Measurements from ENCODE around the gene ENOPH1. TPM values are rescaled to one million over a fixed set of nuclear protein-coding genes. Genes with fewer than 3 reads are reported as not detected.
"Not testable (repeated sequence)": the region's sequence is repeated elsewhere in the genome, so short reads cannot be mapped to it uniquely, and the experiment has no call there.

Gene ENOPH1
- 35.9 TPM for polyA plus RNA-seq (2013, experiment 1 of 2; ENCODE audit: insufficient read length)
- 36.4 TPM for polyA plus RNA-seq (2013, experiment 2 of 2; ENCODE audit: insufficient read length)

GRCh38 chr4:82430193-82430963, at the start of gene ENOPH1, which contains the start of gene HNRNPDL:
Gene ENOPH1, plus strand, starts transcription at chr4:82430590. Its CDS starts 240 bp downstream, at chr4:82430830.
Gene HNRNPDL, minus strand, starts transcription at chr4:82430462. Its CDS starts 772 bp downstream, at chr4:82429690.
- DNase-seq = peak; percentile 97

DNA sequence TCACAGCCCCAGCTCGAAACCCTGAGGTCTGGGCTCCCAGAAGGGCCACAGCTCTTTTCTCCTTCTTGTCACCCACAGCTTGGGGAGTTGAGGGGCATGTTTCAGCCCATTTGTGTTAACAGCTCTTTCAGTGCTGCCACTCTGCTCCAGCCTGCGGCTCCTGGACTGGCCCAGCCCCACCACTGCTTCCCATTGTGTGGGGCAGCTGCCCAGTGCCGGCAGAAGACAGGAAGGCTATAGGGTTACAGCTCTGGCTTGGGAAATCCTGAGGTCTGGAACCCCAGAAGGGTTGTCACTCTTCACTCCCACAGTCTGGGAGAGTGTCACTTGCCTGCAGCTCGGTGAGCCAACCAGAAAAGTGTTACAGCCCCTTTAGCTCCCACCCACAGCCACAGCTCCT, 49.6 kb upstream of the ENOPH1 start:
- no peak for DNase-seq

- DNase-seq = no peak
Measured at GRCh38 chr4:82381235-82381634, 49.2 kb upstream of the ENOPH1 start.

- DNase-seq = no peak
Measured at GRCh38 chr4:82381661-82382296, 48.6 kb upstream of the ENOPH1 start.

- DNase-seq = no peak
Measured at GRCh38 chr4:82382751-82383150, 47.6 kb upstream of the ENOPH1 start.

DNA sequence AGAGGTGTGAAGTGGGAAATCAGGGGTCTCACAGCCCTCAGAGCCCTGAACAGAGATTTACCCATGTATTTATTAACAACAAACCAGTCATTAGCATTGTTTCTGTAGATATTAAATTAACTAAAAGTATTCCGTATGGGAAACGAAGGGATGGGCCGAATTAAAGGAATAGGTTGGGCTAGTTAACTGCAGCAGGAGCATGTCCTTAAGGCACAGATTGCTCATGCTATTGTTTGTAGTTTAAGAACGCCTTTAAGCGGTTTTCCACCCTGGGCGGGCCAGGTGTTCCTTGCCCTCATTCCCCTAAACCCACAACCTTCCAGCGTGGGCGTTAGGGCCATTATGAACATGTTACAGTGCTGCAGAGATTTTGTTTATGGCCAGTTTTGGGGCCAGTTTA, 44.1 kb upstream of the ENOPH1 start:
- not testable (repeated sequence) for DNase-seq

GRCh38 chr4:82388405-82388804, 42.0 kb upstream of the ENOPH1 start:
- DNase-seq = no peak

GRCh38 chr4:82390061-82390460, 40.3 kb upstream of the ENOPH1 start:
- not testable (repeated sequence) for DNase-seq

GRCh38 chr4:82394896-82395295, 35.5 kb upstream of the ENOPH1 start:
- no peak for DNase-seq

DNA sequence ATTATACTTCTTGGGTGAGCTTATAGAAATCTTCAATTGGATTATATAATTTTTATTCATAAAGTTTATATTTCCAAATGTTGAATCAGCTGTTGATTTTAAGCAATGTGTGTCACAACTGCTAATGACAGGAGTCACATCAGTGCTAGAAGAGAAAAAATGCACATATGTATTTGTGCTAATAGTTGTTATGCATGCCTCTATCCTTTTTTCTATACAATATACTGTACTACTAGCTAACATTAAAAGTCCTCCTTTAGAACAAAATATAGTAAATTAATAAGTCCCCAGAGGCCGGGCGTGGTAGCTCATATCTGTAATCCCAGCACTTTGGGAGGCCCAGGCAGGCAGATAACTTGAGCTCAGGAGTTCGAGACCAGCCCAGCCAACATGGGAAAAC, 32.9 kb upstream of the ENOPH1 start:
- no peak for DNase-seq

DNA sequence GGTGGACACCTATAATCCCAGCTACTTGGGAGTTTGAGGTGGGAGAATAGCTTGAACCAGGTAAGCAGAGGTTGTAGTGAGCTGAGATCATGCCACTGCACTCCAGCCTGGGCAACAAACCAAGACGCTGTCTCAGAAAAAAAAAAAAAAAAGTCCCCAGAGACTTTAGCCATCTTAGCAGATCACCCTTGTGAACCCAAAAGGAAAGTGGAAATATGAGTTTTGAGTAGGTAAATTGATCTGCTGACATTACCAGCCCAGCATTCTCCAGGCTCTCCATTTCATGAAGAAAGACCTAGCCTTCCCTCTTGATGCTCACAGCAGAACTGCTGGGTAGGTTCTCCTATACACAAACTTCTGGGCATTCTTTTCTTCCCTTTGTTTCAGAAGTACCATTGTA, 32.1 kb upstream of the ENOPH1 start:
- no peak for DNase-seq

- no peak for DNase-seq
Measured at GRCh38 chr4:82401600-82401999, 28.8 kb upstream of the ENOPH1 start.

DNA sequence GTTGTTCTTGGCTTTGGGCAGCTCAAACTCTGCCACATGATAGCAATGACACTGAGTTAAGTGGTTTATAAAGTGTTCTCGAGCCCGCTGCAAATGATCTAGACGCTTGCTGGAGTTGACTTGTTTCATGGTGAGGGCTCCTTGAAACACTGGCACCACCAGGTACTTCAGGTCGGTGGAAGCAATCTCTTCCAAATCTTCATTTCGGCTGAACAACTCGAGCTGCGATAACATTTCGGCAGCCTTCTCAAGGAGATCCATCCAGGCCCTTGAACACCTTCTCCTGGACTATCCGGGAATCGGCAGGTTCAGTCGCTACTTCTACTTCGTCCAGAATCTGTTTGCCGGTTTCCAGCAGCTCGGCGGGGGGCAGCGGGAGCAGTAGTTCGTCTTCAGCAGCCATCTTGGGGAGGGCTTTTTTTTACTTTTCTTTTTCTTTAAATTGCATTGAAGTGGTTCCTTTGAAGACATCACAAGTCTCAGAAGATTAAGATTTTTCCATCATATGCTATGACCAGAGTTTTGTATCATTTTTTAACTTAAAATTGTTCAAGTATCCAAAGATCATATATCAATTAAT, 28.1 kb upstream of the ENOPH1 start:
- no peak for DNase-seq

- no peak for DNase-seq
Measured at GRCh38 chr4:82403725-82404124, 26.7 kb upstream of the ENOPH1 start.

GRCh38 chr4:82415061-82415460, 15.3 kb upstream of the ENOPH1 start:
- DNase-seq = not testable (repeated sequence)

GRCh38 chr4:82415922-82416365, 14.4 kb upstream of the ENOPH1 start:
- no peak for DNase-seq

GRCh38 chr4:82419451-82419850, 10.9 kb upstream of the ENOPH1 start:
- no peak for DNase-seq

DNA sequence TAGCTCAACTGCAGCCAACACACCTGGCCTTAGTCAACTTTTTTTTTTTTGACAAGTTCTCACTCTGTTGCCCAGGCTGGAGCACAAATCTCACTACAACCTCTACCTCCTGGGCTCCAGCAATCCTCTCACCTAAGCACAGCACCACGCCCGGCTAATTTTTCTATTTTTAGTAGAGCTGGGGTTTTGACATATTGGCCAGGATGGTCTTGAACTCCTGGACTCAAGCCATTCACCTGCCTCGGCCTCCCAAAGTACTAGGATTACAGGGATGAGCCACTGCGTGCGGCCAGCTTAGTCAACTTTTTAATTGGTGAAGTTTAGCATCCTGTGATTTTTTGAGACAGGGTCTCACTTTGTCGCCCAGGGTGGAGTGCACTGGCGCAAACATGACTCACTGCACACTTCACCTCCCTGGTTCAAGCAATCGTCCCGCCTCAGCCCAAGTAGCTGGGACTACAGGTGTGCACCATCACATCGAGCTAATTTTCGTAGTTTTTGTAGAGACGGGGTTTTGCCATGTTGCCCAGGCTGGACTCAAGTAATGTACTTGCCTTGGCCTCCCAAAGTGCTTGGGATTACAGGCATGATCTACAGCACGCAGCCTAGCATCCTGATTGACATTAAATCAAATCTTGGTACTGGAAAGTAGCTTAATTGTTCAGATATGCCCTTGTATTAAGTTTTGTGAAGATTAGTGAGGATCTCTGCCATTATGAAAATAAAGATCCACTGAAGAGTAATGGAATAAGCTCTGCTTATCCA, 8.4 kb upstream of the ENOPH1 start:
- no peak for DNase-seq

- no peak for DNase-seq
Measured at GRCh38 chr4:82422616-82423015, 7.8 kb upstream of the ENOPH1 start.

DNA sequence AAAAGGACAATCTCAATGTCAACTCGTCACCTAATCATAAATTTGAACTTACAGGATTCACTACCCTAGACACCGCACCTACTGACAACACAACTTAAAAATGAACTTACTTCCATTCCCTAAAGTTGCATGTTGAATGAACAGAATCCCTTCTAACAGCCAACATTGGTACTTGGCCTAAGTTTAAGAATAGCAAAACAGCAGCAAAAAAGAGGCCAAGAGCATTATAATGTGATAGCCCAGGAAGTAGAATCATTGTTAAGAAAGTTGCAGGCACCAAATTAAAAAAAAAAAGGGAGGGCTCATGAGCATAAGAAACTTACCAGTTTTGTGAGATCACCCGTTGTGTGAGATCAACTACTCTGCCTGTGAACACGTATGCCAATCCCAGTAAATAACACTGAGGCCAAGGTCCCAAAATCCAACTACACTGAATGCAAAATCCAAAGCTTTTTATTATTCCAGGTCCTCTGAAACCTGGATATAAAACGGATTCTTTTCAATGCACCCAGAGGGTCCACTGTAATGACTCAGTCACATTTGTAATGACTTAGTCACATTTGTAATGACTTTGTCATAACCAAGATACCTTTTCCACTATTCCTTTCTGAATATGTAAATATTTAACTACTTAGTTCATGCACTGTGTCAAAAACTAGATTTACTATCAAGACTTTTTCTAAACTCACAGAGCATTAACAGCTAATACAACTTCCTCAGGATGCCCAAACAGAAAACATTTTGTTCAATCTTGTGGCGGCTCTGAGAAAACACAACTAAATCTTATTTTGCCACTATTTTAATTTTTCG, 6.9 kb upstream of the ENOPH1 start:
- DNase-seq = peak; percentile 76

DNA sequence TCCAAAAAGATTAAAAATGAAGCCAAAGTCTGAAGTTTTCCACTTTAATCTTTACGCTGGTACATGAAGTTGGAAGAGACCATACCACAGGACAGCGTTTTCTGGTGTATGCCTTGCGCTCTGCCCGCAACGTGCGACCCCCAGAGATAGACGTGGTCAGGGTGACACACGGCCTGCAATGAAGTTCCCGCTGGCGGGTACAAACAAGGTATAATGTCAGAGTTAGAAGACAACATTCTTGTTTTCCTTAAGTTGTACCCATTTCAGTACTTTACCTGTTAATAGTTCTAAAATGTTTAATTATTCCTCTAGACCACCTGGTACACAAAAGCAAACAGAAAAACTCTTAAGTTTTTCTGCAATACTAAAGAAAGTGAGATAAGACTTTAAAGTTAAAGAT, 4.9 kb upstream of the ENOPH1 start:
- no peak for DNase-seq

GRCh38 chr4:82428526-82428968, 1.8 kb upstream of the ENOPH1 start:
- no peak for DNase-seq

All from fibroblast of skin of abdomen (primary cell).